Pulmonary artery endothelial cell (primary cell): ENCODE measurements around the gene GCC1. TPM values are rescaled to one million over a fixed set of nuclear protein-coding genes. Genes with fewer than 3 reads are reported as not detected.
"Not testable (repeated sequence)": the region's sequence is repeated elsewhere in the genome, so short reads cannot be mapped to it uniquely, and the experiment has no call there.

Experiments used
- DNase-seq: peaks from one replicate; pipeline ENCODE4 v3.0.0-alpha.2; 2011; ENCODE audit warnings: low read depth, low spot score
- total RNA-seq: library from RNA; depleted of rRNA; stranded (reverse); fragments of >200 nt; gene quantifications from 2 replicates; pipeline ENCODE4 v1.2.3, GENCODE V29; 2014

Gene GCC1
- total RNA-seq, 1 donor from 2014 or later, result 22.0 TPM

- peak; percentile 13 for DNase-seq
These were observed 3.5 kb upstream of the GCC1 start for GRCh38 chr7:127588697-127589482.

- peak; percentile 20 for DNase-seq
These were observed 2.8 kb upstream of the GCC1 start, which contains the start of gene ARF5 for GRCh38 chr7:127588019-127588696. Gene ARF5 (plus strand): TSS chr7:127588411. CDS start chr7:127588499, 88 bp downstream.

GRCh38 chr7:127587663-127588018 lies 2.2 kb upstream of the GCC1 start:
- no peak for DNase-seq

- DNase-seq, result no peak
These were observed 950 bp upstream of the GCC1 start for GRCh38 chr7:127586346-127586745.

- DNase-seq, result no peak
These were observed 750 bp downstream of the GCC1 start for GRCh38 chr7:127584648-127585043.

GRCh38 chr7:127582361-127582760 lies 3.0 kb downstream of the GCC1 start:
- no peak for DNase-seq

GRCh38 chr7:127581716-127582115 lies 3.7 kb downstream of the GCC1 start:
- no peak for DNase-seq

GRCh38 chr7:127580612-127581011 lies 4.8 kb downstream of the GCC1 start:
- no peak for DNase-seq

GRCh38 chr7:127578711-127579275 lies 6.6 kb downstream of the GCC1 start:
- DNase-seq, result no peak

GRCh38 chr7:127578036-127578684 lies 7.2 kb downstream of the GCC1 start:
- no peak for DNase-seq

- DNase-seq, result no peak
These were observed 13.5 kb downstream of the GCC1 start for GRCh38 chr7:127571741-127572505.

GRCh38 chr7:127568034-127568433 lies 17.4 kb downstream of the GCC1 start:
- DNase-seq, result not testable (repeated sequence)

GRCh38 chr7:127566242-127566641 lies 19.2 kb downstream of the GCC1 start:
- no peak for DNase-seq

GRCh38 chr7:127557803-127558202 lies 27.6 kb downstream of the GCC1 start:
- DNase-seq, result no peak

- no peak for DNase-seq
These were observed 29.0 kb downstream of the GCC1 start for GRCh38 chr7:127556404-127556803.

GRCh38 chr7:127551941-127552340 lies 33.5 kb downstream of the GCC1 start:
- DNase-seq, result no peak

- no peak for DNase-seq
These were observed 35.1 kb downstream of the GCC1 start for GRCh38 chr7:127550247-127550646.

- DNase-seq, result no peak
These were observed 39.1 kb downstream of the GCC1 start for GRCh38 chr7:127546313-127546712.

- no peak for DNase-seq
These were observed 43.8 kb downstream of the GCC1 start for GRCh38 chr7:127541548-127541947.

GRCh38 chr7:127540461-127540860 lies 44.9 kb downstream of the GCC1 start:
- DNase-seq, result not testable (repeated sequence)

- DNase-seq, result no peak
These were observed 46.3 kb downstream of the GCC1 start for GRCh38 chr7:127539116-127539515.
